Caco-2 (cell line): ENCODE data around the gene NCLN. TPM values are rescaled to one million over a fixed set of nuclear protein-coding genes. Genes with fewer than 3 reads are reported as not detected.

Experiments used
- BruUV-seq: library from RNA; stranded (reverse); fragments of 400-500 nt; replicated peaks from 2 replicates; lab custom pipeline; 2021; lab: Mats Ljungman, UMichigan
- CTCF ChIA-PET: fragments of 300-600 bp; sonication (Branson Sonifier 250); formaldehyde crosslinking; loops from one replicate; lab custom pipeline; 2022; ENCODE audit warnings: antibody characterized with exemption; lab: Charles Lee
- POLR2A ChIA-PET: fragments of 300-600 bp; sonication (Branson Sonifier 250); formaldehyde crosslinking; loops from one replicate; lab custom pipeline; 2022; ENCODE audit warnings: antibody characterized with exemption; lab: Charles Lee
- DNase-seq, 2 experiments: peaks; one replicate each; pipeline versions ENCODE4 v3.0.0 to v3.0.0-alpha.2; 2020 to 2022
- H3K27me3 ChIP-seq: replicated peaks from 2 replicates; pipeline ENCODE4 v1.6.0; 2011; ENCODE audit warnings: low read length; ENCODE audit not compliant: control insufficient read depth, insufficient read depth
- H3K36me3 ChIP-seq: 2 replicates; pipeline ENCODE4 v1.5.1; 2011; ENCODE audit warnings: low read length; ENCODE audit not compliant: control insufficient read depth, insufficient read depth
- H3K4me1 ChIP-seq: fragments of 250-450 bp; sonication (Bioruptor Pico); 2 replicates; pipeline ENCODE4 v1.5.1; 2020; ENCODE audit warnings: mild to moderate bottlenecking
- H3K4me3 ChIP-seq: 2 replicates; pipeline ENCODE4 v1.5.1; 2011; ENCODE audit warnings: low read depth, mild to moderate bottlenecking, control low read depth, low read length
- H3K9me3 ChIP-seq: fragments of 250-450 bp; sonication (Bioruptor Pico); 2 replicates; pipeline ENCODE4 v1.5.1; 2020; ENCODE audit warnings: mild to moderate bottlenecking, moderate library complexity
- H3K27ac Mint-ChIP-seq: one replicate; pipeline ENCODE4 v1.8.0; 2022; ENCODE audit warnings: mixed read lengths; ENCODE audit not compliant: unreplicated experiment
- H3K27me3 Mint-ChIP-seq: one replicate; pipeline ENCODE4 v1.8.0; 2022; ENCODE audit warnings: mixed read lengths; ENCODE audit not compliant: insufficient read depth, unreplicated experiment
- H3K36me3 Mint-ChIP-seq: one replicate; pipeline ENCODE4 v1.8.0; 2022; ENCODE audit warnings: mild to moderate bottlenecking, mixed read lengths; ENCODE audit not compliant: insufficient read depth, unreplicated experiment
- H3K4me1 Mint-ChIP-seq: one replicate; pipeline ENCODE4 v1.8.0; 2022; ENCODE audit warnings: low read depth, mixed read lengths; ENCODE audit not compliant: unreplicated experiment
- H3K4me3 Mint-ChIP-seq: one replicate; pipeline ENCODE4 v1.8.0; 2022; ENCODE audit warnings: mild to moderate bottlenecking, moderate library complexity, mixed read lengths; ENCODE audit not compliant: unreplicated experiment
- H3K9me3 Mint-ChIP-seq: one replicate; pipeline ENCODE4 v1.8.0; 2022; ENCODE audit warnings: mixed read lengths; ENCODE audit not compliant: unreplicated experiment
- CTCF ChIP-seq, 2 experiments: fragments of 200-600 bp in 1 of 2; IDR thresholded peaks; 1 replicate in 1 of 2; 2 replicates in 1 of 2; pipeline versions ENCODE4 v1.5.1 to v1.8.0; 2011 to 2022; ENCODE audit warnings: antibody characterized with exemption in 1 of 2, control low read depth in 1 of 2, inconsistent platforms in 1 of 2, low read depth in 1 of 2, low read length in 1 of 2, mild to moderate bottlenecking in 1 of 2, moderate library complexity in 1 of 2; ENCODE audit not compliant: insufficient read depth in 1 of 2, severe bottlenecking in 1 of 2, unreplicated experiment in 1 of 2
- intact Hi-C: fragments of 100-400 bp; cut with micrococcal nuclease; formaldehyde crosslinking; loops from one replicate; pipeline ENCODE4 v1.10.0; 2022; ENCODE audit not compliant: unreplicated experiment
- total RNA-seq: library from RNA; stranded (reverse); gene quantifications from 2 replicates; pipeline ENCODE4 v1.2.3, GENCODE V29; 2022

The NCLN gene
- total RNA-seq, 1 experiment from 2014 or later: 87.3 TPM

- POLR2A ChIA-PET: no interaction called here
- Mint-ChIP-seq H3K4me1 (no peaks in the 10 kb centered on the region), H3K27ac (no peak overlapping the region), H3K36me3 (no peaks in the 10 kb centered on the region), H3K27me3 (no peaks in the 10 kb centered on the region), H3K4me3 (no peak overlapping the region), H3K9me3 (no peaks in the 10 kb centered on the region)
- no TSS peak for BruUV-seq
- Histone ChIP-seq H3K9me3 (no peaks in the 10 kb centered on the region), H3K27me3 (no peaks in the 10 kb centered on the region), H3K4me1 (no peaks in the 10 kb centered on the region), H3K4me3 (no peak overlapping the region), H3K36me3 (no peaks in the 10 kb centered on the region)
- intact Hi-C loops: no loop called here
- no peak for TF ChIP-seq CTCF (IDR thresholded peaks at IDR 0.05; ENCODE audit: insufficient read depth in 1 of 2, low read depth in 1 of 2, low read length in 1 of 2, severe bottlenecking in 1 of 2, unreplicated experiment in 1 of 2)
- DNase-seq: no peak
- CTCF ChIA-PET: interaction anchor here (0.6 kb wide), 1 partner anchor 15 kb away, joined by 3 read pairs; no protein-coding TSS in a partner anchor
These were observed 45.1 kb upstream of the NCLN start for GRCh38 chr19:3140667-3141038.

- no peak overlapping the region for H3K4me3 Mint-ChIP-seq
- intact Hi-C loops: no loop called here
These were observed 43.4 kb upstream of the NCLN start for GRCh38 chr19:3142292-3142670.

GRCh38 chr19:3142781-3143337 lies 42.9 kb upstream of the NCLN start:
- H3K4me1 ChIP-seq: no peaks in the 10 kb centered on the region
- no peaks in the 10 kb centered on the region for H3K36me3 ChIP-seq
- H3K4me3 ChIP-seq: no peak overlapping the region
- ChIA-PET CTCF (no interaction called here), POLR2A (no interaction called here)
- TF ChIP-seq CTCF (IDR thresholded peaks at IDR 0.05; ENCODE audit: insufficient read depth in 1 of 2, low read depth in 1 of 2, low read length in 1 of 2, severe bottlenecking in 1 of 2, unreplicated experiment in 1 of 2): no peak
- H3K9me3 ChIP-seq: no peaks in the 10 kb centered on the region
- Mint-ChIP-seq H3K27me3 (no peaks in the 10 kb centered on the region), H3K4me3 (no peak overlapping the region), H3K36me3 (no peaks in the 10 kb centered on the region), H3K9me3 (no peaks in the 10 kb centered on the region), H3K27ac (no peak overlapping the region), H3K4me1 (no peaks in the 10 kb centered on the region)
- intact Hi-C loops: no loop called here
- H3K27me3 ChIP-seq: no peaks in the 10 kb centered on the region
- no TSS peak for BruUV-seq
- DNase-seq: no peak

More at GRCh38 chr19:3142292-3142670, 43.4 kb upstream of the NCLN start:
- no peaks in the 10 kb centered on the region for H3K36me3 Mint-ChIP-seq
- no peak for DNase-seq
- no peak overlapping the region for H3K27ac Mint-ChIP-seq
- no TSS peak for BruUV-seq
- Histone ChIP-seq H3K4me3 (no peak overlapping the region), H3K4me1 (no peaks in the 10 kb centered on the region), H3K36me3 (no peaks in the 10 kb centered on the region), H3K9me3 (no peaks in the 10 kb centered on the region), H3K27me3 (no peaks in the 10 kb centered on the region)
- H3K9me3 Mint-ChIP-seq: no peaks in the 10 kb centered on the region
- no peaks in the 10 kb centered on the region for H3K27me3 Mint-ChIP-seq
- no peak for TF ChIP-seq CTCF (IDR thresholded peaks at IDR 0.05; ENCODE audit: insufficient read depth in 1 of 2, low read depth in 1 of 2, low read length in 1 of 2, severe bottlenecking in 1 of 2, unreplicated experiment in 1 of 2)
- ChIA-PET POLR2A (no interaction called here), CTCF (interaction anchor here (1.0 kb wide), 1 partner anchor 13 kb away, joined by 4 read pairs; no protein-coding TSS in a partner anchor)
- H3K4me1 Mint-ChIP-seq: no peaks in the 10 kb centered on the region
